Panc1 (cell line): ENCODE results near the gene MSI2.

Experiments used
- CTCF ChIP-seq: fragments of 450-650 bp; IDR thresholded peaks from 2 replicates; pipeline ENCODE4 v1.5.1; 2017; ENCODE audit warnings: mild to moderate bottlenecking
- REST ChIP-seq, 2 experiments: IDR thresholded peaks; 2 replicates each; pipeline ENCODE4 v1.6.1; 2011 to 2012; ENCODE audit warnings: low read depth in 2 of 2, control low read depth in 1 of 2, low read length in 1 of 2, mild to moderate bottlenecking in 1 of 2, moderate library complexity in 1 of 2; ENCODE audit not compliant: insufficient read depth in 1 of 2

GRCh38 chr17:57397402-57397801 lies 141.1 kb downstream of the MSI2 start:
- TF ChIP-seq CTCF = no peak
- no peak for TF ChIP-seq REST (IDR thresholded peaks at IDR 0.05; ENCODE audit: insufficient read depth in 1 of 2, low read depth in 2 of 2, low read length in 1 of 2)
